ENCODE data around the gene MRPL24. TPM values are rescaled to one million over a fixed set of nuclear protein-coding genes. Genes with fewer than 3 reads are reported as not detected.
A peak's percentile ranks its signal among the peaks of the same experiment; 100 is the strongest.

MRPL24 gene
- total and polyA plus RNA-seq, 2 of the 8 experiments (the other 6 are each of a cell fraction or from before 2014, with no cell fraction given): 29.7 to 35.2 TPM

GRCh38 chr1:156767879-156768604 lies 27.2 kb upstream of the MRPL24 start (continued):
- peak; percentile 79 to 90; a peak in 3 of 4 replicates for TF ChIP-seq SIN3A (conservative IDR thresholded peaks at IDR 0.05 in 1 of 2, IDR thresholded peaks at IDR 0.05 in 1 of 2; ENCODE audit: low read depth in 1 of 2, low read length in 2 of 2)
- TF ChIP-seq KDM5A (IDR thresholded peaks at IDR 0.05; ENCODE audit: low read length): no peak
- TF ChIP-seq SIRT6 (IDR thresholded peaks at IDR 0.05; ENCODE audit: low read length): no peak

Data from H1 (cell line).